Germinal center (tissue), 1 donor: ENCODE measurements around the gene ACTL10.

Experiments
- DNase-seq: peaks from one replicate; pipeline ENCODE4 v3.0.0; 2012; ENCODE audit warnings: mixed read lengths, low spot score

ACTL10 gene

GRCh38 chr20:33649201-33649681, 17.5 kb upstream of the ACTL10 start:
- DNase-seq = no peak

DNA sequence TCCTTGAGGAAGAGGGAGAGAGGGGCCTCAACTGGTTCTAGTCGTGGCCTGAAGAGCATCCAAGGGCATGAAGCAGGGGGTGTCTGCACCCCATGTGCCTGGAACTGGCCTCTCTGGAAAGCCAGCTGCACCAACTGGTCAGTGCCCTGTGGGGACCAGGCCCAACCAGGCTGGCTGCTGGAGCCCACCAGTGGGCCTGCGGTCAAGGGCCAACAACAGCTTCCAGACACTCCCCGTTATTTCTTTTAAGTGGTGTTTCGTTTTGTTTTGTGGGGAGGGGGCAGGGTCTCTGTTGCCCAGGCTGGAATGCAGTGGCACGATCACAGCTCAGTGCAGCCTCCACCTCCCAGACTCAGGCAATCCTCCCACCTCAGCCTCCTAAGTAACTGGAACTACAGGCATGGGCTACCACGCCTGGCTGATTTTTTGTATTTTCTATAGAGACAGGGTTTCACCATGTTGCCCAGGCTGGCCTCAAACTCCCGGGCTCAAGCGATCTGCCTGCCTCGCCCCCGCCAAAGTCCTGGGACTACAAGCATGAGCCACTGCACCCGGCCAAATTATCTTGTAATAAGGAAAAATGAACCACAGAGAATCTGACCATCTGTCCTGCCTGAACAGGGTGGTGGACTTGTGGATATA, 16.5 kb upstream of the ACTL10 start:
- no peak for DNase-seq

DNA sequence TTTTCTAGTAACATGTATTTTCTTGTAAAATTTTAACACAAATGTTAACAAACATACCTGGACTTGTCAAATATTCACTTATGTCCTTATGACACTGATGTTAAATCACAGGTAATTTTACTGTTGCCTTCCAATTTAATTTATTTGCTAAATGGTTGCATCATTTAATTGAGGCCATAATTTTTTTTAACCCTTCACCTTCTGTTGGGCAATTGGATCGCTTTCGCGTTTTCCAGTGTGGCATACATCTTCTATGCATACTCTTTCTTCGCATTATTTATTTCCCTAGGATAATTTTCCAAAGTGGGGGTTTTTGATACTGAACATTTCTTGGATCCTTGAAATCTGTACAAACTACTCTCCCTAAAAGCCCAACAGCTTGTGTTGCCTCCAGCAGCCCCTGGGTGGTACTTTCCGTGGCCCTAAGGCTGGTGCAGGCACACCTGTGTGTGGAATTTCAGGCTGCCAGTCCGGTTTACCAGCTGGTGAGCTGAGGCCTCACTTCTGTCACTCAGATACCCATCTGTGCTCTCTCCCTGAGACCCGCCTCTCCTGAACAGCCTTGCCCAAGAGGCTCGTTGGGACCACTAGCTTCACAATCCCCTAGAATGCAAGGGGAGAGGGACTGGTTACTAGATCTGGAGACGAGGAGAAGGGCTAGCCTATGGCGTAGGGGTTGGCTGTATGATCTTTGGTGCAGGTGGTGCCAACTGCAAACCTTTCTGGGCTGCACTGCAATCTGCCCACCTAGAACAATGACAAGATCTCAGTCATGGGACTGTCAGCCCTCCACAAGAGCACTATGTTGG, 15.8 kb upstream of the ACTL10 start:
- DNase-seq = no peak

DNA sequence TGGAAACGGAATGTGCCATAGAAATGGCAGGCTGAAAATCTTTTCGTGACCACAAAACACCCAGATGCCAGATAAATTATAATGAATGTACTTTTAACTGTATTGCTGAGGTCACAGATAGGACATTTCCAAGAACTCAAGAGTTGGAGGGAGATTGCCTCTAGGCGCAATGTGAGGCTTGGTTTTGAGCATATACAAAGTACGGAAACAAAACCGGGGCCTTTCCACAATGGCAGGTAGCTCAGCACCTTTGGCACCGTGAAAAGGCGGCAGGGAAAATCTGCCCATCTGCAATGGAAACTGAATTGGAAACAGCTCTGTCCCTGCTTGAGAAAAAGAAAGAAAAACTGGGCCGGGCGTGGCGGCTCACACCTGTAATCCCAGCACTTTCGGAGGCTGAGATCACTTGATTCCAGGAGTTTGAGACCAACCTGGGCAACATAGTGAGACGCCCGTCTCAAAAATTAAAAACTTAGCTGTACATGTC, 15.1 kb upstream of the ACTL10 start:
- no peak for DNase-seq

- DNase-seq = peak; percentile 72
Observed at GRCh38 chr20:33653218-33653899, 13.4 kb upstream of the ACTL10 start.

DNA sequence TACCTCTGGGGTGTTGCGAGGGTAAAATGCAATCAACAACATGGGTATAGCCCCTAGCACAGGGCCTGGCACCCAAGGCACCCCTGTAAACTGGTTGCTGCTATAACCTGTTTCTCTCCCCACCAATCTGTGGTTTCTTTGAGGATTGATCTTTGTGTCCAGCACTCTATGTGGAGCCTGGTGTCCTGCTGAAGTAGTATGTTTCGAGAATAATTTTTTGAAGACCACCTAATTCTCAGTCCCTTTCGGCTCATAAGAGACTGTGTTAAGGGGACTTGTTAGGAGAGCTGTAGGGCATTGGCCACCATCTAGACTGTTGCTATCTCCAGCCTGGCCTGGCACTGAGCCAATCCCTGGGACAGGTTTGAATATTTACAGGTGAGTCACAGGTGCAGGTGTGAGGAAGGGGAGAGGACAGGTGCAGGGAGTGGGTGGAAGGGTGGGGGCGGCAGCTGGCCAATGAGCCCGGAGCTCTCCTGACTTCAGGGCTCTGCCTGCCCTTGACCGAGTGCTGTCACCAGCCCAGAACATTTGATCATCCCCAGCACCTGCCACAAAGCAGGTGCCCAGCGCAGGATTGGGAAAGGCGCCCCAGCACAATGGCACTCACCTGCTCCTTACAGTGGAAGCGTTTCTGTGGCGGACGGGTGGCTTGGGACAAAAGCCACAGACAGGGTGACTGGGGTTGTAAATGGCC, 12.7 kb upstream of the ACTL10 start:
- DNase-seq = no peak

GRCh38 chr20:33654680-33655161, 12.0 kb upstream of the ACTL10 start:
- no peak for DNase-seq

DNA sequence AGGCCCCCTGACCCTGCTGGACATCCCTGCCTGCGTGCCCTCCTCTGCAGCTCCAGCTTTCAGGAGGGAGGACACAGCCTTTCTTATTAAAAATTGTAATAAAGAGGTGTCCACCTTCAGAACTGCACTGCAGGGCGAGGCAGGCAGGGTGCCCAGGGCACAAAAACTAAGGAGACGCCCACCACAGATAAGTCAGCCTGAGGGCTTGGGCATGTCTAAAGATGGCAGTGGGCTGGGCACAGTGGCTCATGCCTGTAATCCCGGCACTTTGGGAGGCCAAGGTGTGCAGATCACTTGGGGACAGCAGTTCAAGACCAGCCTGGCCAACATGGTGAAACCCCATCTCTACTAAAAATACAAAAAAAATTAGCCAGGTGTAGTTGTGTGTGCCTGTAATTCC, 11.6 kb upstream of the ACTL10 start:
- DNase-seq = no peak

DNA sequence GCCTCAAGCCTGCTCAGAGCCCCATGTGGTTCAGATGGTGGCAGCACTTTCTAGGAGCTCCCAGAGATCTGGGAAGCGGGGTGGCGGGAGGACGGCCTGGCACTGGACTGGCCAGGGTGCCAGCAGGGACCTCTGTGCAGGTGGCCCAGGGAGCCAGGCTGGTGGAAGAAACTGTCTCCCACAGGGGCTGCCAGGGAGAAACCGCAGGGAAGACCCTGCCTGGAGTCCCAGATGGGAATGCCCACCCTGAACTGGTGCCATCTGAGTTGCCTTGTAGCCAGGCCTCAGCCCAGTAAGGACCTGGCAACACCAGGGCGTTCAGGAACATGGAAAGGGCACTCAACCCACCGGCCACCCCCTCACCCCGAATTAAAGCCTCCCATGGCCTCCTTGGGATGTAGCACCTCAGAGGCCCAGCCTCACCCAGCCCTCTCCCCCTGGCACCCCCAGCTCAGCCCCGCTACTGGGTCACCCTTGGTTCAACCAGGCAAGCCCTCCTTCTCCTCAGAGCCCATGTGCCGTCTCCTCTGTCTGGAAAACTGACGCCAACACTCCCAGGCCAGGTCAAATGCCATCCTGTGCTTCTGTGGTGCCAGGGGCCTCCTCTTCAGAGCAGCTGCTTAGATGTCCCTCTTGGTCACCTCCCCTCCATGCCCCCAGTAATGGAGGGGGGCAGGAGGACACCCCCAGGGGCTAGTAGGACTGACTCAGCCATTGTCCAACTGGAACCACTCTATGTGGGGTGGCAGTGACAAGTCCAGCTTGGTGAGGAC, 10.5 kb upstream of the ACTL10 start:
- no peak for DNase-seq

DNA sequence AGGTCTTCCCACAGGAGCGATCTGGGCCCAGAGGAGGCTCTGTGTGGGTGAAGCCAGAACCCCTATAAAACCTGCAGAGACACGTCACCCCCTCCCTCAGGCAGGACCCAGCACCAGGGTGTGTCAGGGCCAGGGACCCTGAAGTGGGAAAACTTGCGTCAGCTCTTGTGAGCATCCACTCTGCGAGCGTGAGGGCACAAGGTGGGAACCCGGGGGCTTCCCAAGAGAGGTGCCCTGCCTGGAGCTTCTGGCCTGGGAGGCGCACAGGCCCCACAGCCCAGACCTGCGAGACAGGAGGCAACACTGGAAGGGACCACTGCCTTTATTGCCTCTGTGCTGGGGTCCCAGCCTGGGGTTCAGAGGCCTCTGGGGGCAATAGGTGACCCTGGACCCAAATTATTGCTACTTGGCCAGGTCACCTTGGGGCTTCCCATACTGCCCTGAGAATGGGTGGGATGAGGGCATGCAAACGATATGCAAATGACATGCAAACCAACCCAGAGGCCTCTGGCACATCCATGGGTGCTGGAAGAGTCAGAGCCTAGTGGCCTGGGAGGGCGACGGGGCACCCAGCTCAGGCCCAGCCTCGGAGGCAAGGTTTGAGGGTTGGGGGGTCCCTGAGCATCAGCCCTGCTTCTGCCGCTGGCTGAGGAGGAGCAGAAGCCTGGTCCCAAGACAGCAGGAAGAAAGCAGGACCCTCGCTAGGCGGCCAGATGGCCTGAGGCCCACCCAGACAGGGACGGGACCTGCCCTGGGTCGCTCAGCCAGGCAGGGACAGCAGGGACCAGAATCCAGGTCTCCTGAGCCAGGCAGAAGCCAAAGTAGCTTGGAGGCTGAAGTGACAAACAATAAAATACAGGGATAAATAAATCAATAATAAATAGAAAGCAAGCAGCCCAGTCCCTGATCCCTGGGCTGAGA, 9.7 kb upstream of the ACTL10 start:
- DNase-seq = no peak

- no peak for DNase-seq
Observed at GRCh38 chr20:33657704-33658095, 9.0 kb upstream of the ACTL10 start.

- DNase-seq = no peak
Observed at GRCh38 chr20:33658510-33658909, 8.2 kb upstream of the ACTL10 start.

- no peak for DNase-seq
Observed at GRCh38 chr20:33658929-33659328, 7.8 kb upstream of the ACTL10 start.

DNA sequence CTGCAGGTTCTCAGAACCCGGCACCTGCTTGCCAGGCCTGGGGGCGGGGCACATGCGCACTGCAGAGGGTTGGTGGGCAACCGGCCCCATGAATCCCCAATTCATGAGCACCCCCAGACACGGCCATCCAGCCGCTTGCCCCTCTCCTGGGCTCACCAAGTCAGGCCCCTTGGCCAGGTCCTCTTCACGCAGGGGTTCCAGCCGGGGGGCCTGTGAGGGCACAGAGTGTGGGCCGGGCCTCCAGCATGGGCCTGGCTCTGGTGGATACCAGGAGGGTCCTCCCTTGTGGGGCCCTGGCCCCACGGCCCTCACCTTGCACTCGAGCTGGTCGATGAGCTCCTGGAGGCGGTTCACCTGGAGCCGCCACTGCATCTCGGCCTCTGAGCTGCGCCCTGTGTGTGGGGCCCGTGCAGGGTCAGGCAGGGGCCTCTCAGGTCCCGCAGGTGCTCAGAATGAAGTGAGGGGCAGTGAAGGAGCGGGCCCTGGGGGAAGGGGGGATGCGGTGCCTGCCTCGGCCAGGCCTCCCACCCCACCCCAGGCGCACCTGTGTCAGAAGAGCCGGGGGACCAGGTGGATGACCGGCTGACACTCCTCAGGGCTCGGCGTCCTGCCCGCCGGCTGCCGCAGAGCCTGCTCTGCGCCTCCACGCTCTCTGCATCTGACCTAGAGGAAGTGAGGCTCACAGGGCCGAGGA, 7.3 kb upstream of the ACTL10 start:
- no peak for DNase-seq

DNA sequence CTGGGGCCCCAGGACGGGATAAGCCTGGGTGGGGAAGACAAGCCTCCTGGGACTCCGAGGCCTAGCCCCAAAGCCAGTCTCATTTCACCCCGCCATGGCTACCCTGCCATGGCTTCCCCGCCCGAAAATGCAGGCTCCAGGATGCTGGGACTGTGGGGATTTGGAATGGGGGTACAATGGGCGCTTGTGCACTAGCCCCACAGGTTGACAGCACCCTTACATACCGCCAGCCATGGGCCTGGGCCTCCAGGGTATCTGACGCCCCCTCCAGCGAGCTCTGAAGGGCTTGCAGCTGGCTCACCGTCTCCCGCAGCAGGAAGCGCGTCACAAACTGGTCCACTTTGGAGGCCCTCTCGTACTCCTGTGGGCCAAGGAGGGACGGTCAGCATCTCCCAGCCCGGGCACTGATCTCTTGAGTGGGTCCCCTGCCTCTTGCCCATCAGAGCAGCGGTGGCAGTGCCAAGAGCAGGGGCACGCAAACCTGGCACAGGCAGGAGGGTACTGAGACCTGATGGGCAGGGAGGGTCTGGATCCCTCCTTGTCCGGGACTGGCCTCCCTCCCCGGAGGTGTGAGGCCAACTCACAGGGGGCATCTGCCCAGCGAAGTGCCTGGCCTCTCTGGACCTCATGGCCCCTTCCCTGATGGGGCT, 6.6 kb upstream of the ACTL10 start:
- DNase-seq = no peak

DNA sequence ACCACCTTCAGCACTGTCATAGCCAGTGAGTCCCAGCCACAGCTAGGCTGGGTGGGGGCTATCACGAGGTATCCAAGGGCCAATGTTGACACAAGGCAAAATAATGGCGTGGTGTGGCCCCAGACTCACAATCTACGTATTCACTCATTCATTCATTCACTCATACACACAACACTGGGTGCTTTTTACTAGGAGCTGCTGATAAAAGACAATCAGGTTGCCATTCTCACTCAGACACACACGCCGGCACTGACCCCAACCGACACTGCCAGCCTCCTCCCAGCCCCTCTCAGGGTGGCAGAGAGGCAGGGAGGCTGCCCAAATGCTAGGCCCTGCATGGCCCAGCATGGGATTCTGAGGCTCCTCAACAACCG, 6.1 kb upstream of the ACTL10 start:
- DNase-seq = no peak

DNA sequence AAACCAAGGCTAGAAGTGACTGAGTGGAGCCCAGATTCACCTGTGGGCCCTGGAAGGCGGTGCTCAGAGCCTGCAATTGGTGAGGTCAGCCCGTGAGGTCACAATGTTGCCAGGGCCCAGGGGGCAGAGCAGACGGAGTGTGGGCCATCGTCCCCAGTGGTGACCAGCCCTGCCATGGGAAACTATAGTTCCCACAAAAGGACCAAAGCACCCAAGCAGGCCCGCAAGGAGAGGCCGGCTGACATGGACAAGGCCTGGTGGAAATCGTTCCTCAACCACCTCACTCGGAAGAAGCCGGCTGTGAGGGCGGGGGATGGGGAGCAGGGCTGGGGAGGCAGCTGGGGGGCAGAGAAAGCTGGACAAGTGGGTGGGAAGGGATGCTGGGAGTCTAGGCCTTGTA, 4.6 kb upstream of the ACTL10 start, which contains the start of gene C20orf144:
Gene C20orf144, plus strand, starts transcription at position 156 of the 400 bp plus-strand sequence. Its CDS starts 19 bp downstream, at position 175.
- no peak for DNase-seq

- peak; percentile 88 for DNase-seq
Observed at GRCh38 chr20:33663161-33664084, 3.3 kb upstream of the ACTL10 start.
